ENCODE results near the gene CAB39.

Gene CAB39

GRCh38 chr2:230758566-230759480 is 46.2 kb downstream of the CAB39 start:
- peak; percentile 12 to 84 (median 52) for DNase-seq

DNA sequence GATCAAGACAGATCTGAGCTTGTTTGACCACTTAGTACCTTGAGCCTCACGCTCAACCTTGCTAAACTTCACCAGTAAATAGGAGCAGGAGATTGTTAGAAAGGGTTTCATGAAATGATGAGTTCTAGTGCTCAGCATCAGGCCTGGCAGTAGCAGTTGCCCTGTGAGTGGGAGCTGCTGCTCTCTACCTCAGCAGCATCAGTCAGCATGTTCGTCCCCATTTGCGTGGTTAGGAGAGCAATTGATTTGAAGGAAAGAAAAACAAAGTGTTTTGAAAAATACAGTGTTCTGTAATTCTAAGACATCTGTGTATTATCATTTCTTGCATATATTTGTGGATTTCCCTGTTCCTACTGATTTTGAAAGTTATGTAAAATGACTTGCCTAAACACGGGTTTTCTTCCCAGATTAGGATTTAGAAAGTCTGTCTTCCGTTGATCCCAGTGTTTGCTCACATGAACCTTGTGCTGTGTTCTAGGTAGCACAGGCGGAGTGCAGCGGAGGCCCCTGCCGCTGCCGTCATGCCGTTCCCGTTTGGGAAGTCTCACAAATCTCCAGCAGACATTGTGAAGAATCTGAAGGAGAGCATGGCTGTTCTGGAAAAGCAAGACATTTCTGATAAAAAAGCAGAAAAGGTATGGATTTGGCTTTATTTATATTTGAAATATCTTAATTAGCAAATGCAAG is 47.0 kb downstream of the CAB39 start:
- DNase-seq = no peak

GRCh38 chr2:230761704-230762103 is 49.1 kb downstream of the CAB39 start:
- no peak for DNase-seq

DNA sequence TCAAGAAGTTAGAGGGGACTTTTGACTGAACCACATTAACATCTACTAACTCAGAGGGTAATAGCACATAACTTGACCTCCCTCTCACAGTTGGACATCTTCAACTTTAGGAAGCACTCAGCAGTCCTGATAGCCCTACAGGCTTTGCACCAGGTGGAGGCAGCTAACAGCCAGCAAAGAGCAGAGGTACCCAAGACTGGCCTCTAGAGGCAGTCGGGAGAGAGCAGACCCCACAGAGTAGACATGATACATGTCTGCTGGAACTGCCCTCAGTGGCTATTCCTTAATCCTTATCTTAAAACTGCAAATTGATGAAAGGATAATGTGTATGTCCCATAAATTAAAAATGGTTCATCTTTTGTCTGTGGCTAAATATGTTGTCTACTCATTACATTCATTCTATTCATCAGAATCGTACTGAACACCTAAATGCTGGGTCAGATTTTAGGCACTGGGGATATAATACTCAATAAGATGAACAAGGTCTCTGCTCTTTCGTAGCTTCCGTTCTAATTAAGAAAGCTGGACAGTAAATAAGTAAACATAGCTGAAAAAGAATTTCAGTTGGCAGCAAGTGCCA is 49.8 kb downstream of the CAB39 start:
- DNase-seq = peak in 3 of 4 experiments; percentile 12 to 19 (median 13)

GRCh38 chr2:230764346-230764745 is 51.7 kb downstream of the CAB39 start:
- no peak for DNase-seq

- DNase-seq = no peak
Observed at GRCh38 chr2:230765611-230766300, 53.1 kb downstream of the CAB39 start.

DNA sequence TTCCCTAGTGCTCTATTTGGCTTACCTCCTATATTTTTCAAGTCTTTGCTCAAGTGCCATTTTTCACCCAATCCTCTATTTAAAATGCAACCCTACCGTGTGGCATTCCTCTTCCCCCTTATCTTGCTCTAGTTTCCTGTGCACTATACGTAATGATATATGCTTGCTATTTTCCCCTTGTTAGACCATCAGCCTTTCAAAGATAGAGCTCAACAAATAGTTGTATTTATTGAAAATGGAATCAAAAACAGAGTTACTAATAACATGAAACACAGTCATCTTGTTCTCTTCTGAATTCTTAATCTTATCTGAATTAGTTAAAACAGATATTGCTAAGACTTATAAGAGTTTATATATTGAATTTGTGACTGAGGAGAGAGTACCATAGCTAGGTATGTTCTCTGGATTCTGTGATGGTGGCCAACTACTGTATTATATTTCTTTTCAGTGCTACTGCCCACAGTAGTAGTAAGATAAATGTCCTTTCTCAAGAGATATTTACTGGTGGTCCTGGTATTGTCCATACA is 55.3 kb downstream of the CAB39 start:
- no peak for DNase-seq

GRCh38 chr2:230770804-230771203 is 58.2 kb downstream of the CAB39 start:
- no peak for DNase-seq

GRCh38 chr2:230772156-230772555 is 59.5 kb downstream of the CAB39 start:
- DNase-seq = no peak

GRCh38 chr2:230773039-230773773 is 60.6 kb downstream of the CAB39 start:
- no peak for DNase-seq

- peak in 2 of 4 experiments; percentile 36 to 38 for DNase-seq
Observed at GRCh38 chr2:230774348-230774951, 61.8 kb downstream of the CAB39 start.

GRCh38 chr2:230775737-230776136 is 63.1 kb downstream of the CAB39 start:
- no peak for DNase-seq

GRCh38 chr2:230777721-230778120 is 65.1 kb downstream of the CAB39 start:
- DNase-seq = no peak

DNA sequence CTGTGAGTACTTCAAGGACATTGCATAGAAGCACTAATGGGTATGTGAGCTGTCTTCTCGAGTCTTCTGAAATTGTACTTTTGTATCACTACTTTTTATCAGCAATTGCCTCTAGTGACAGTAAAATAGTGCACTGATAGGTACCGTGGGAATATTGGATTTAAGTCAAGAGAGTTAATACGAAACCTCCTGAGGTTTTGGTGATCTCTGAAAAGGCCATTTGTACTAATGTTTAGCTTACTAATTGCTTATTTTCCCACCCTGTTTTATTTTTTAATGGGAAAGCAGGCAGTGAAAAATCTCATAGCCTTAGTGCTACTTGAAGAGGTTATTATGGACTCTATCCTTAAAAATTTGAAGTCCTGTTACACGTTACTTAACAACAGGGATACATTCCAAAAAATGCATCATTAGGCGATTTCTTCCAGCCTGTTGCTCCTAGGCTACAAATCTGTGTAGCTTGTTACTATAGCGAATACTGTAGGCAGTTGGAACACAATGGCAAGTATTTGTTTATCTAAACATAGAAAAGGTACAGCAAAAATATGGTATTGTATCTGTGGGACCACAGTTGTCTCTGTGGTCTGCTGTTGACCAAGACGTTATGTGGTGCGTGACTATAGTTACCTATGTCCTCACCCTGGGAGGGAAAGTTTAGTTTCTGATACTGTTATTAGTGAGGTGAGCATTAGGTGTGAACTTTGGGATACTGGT is 65.9 kb downstream of the CAB39 start:
- DNase-seq = no peak

DNA sequence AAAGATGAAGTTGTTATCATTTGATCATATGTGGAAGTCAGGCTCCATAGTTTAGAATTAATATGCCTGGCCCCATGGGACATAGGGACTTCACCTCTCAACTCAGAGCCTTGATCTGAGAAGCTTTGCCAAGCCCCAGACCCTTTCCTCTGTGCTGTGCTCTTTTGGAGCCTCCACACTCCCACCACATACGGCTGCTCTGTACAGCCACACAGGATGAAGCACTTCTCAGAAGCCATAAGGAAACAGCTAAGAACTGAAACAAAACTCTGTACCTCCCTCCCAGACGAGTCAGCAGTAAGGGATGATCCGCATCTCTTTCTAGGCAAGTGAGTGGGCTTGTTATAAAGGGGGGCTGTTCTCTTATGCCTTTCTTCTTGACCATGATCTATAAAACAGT is 66.5 kb downstream of the CAB39 start:
- DNase-seq = no peak

- no peak for DNase-seq
Observed at GRCh38 chr2:230779607-230780006, 67.0 kb downstream of the CAB39 start.

GRCh38 chr2:230781130-230781797 is 68.6 kb downstream of the CAB39 start:
- DNase-seq = no peak

DNA sequence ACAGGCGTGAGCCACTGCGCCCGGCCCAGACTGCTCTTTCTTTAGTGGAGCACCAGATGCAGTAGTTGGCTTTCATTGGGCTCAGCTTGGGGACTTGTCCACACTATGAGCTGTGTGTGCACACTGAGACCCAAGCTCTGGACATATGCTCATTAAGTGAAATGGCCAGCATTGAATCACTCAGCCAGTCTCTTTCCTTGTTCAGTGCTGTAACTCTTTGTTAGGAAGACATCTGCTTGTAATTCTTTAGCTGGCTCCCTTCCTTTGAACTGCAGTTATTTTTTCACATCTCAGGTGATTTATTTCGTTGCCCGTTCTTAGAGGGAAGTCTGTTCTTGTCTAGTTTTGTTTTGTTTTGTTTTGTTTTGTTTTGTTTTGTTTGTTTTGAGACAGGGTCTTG is 70.5 kb downstream of the CAB39 start:
- DNase-seq = no peak

GRCh38 chr2:230784795-230785194 is 72.2 kb downstream of the CAB39 start:
- DNase-seq = no peak

DNA sequence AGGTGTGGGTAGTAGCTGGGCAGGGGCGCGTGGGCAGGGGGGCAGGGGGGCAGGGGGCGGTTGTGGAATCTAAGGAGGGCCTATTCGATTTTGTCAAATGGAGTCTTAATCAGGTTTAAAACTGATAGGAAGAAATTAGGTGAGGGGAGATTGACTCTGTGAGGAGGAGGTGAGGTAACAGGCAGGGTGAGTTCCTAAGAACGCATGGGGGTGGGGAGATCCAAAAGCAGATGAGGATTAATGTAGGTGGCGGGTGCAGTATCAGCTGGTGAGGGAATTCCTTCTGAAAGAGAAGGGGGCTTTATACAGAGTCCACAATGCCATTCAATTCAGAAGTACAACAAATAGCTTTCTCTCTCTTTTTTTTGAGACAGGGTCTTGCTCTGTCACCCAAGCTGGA is 72.7 kb downstream of the CAB39 start:
- DNase-seq = no peak

Measured in suppressor macrophage (primary cell).